Left lung (tissue), 10 donors: Measurements from ENCODE around the gene PPP4C. TPM values are rescaled to one million over a fixed set of nuclear protein-coding genes. Genes with fewer than 3 reads are reported as not detected.
A peak's percentile ranks its signal among the peaks of the same experiment; 100 is the strongest.

Experiments used
- ATAC-seq: fragments of 200-7000 bp; cut with Tn5 transposase; one replicate; pipeline ENCODE4 v1.9.1; 2020; ENCODE audit warnings: moderate library complexity
- DNase-seq, 4 donors: peaks; one replicate each; pipeline ENCODE4 v3.0.0-alpha.2; 2013 to 2020
- H3K27ac ChIP-seq, 2 donors: fragments of 200-600 bp; sonication (generic) in 1 of 2; one replicate each; pipeline versions ENCODE4 v1.5.0 to v1.8.0; 2020 to 2021
- H3K27me3 ChIP-seq, 2 donors: fragments of 200-600 bp; sonication (generic) in 1 of 2; one replicate each; pipeline versions ENCODE4 v1.5.0 to v1.8.0; 2020 to 2021
- H3K36me3 ChIP-seq, 2 donors: fragments of 200-600 bp; sonication (generic) in 1 of 2; one replicate each; pipeline versions ENCODE4 v1.5.0 to v1.8.0; 2020 to 2021
- H3K4me1 ChIP-seq, 2 donors: fragments of 200-600 bp; one replicate each; pipeline ENCODE4 v1.8.0; 2021
- H3K4me3 ChIP-seq, 2 donors: fragments of 200-600 bp; sonication (generic) in 1 of 2; one replicate each; pipeline versions ENCODE4 v1.5.0 to v1.8.0; 2020 to 2021; ENCODE audit warnings: mild to moderate bottlenecking in 1 of 2
- H3K9me3 ChIP-seq, 2 donors: fragments of 200-600 bp; sonication (generic) in 1 of 2; one replicate each; pipeline versions ENCODE4 v1.5.0 to v1.8.0; 2020 to 2021
- CTCF ChIP-seq, 2 donors: fragments of 200-600 bp; sonication (generic) in 1 of 2; IDR thresholded peaks; one replicate each; pipeline versions ENCODE4 v1.5.0 to v1.8.0; 2021; ENCODE audit warnings: antibody characterized with exemption in 2 of 2
- intact Hi-C, 2 donors: fragments of 100-400 bp; cut with DNase I; formaldehyde crosslinking; loops; one replicate each; pipeline versions ENCODE4 v1.11.2 to v1.14.2; 2022
- polyA plus RNA-seq, 6 donors: library from polyadenylated mRNA; unstranded; fragments of 120-200 nt; gene quantifications; one replicate each; pipeline ENCODE4 v1.2.1, GENCODE V29; 2013; ENCODE audit not compliant: insufficient read length in 6 of 6
- total RNA-seq, 2 donors: library from RNA; stranded (reverse); fragmentation: NEBNext Ultra II Directional; extraction: Animal tissue kit (Norgen Biotek cat#: 25700); gene quantifications; one replicate each; pipeline ENCODE4 v1.2.1, GENCODE V29; 2021
- donor health status: DM: no; HTN: yes; CAD: no.
- donor health status: DM: no; HTN: no; CAD: no.

Gene PPP4C
- total and polyA plus RNA-seq, 8 donors = 62.0 to 89.8 (median 76.9) TPM

- DNase-seq (peak in 3 of 4 donors; percentile 26 to 54 (median 49)), ATAC-seq (peak; percentile 49)
- intact Hi-C loops = no loop called here
Measured at GRCh38 chr16:30028438-30029076, 47.2 kb upstream of the PPP4C start.

GRCh38 chr16:30030011-30030685, 45.6 kb upstream of the PPP4C start:
- H3K27ac ChIP-seq = no peak overlapping the region
- no peak for TF ChIP-seq CTCF (IDR thresholded peaks at IDR 0.05)
- no peaks in the 10 kb centered on the region for H3K9me3 ChIP-seq
- DNase-seq (no peak), ATAC-seq (no peak)
- no peak overlapping the region for H3K4me3 ChIP-seq
- H3K36me3 ChIP-seq = no peaks in the 10 kb centered on the region
- H3K27me3 ChIP-seq = peaks cover 34 to 100% of the 10 kb centered on the region in 2 donors
- H3K4me1 ChIP-seq = peaks cover 0 to 9% of the 10 kb centered on the region in 2 donors
- intact Hi-C loops = no loop called here

More at GRCh38 chr16:30028438-30029076, 47.2 kb upstream of the PPP4C start:
- peaks cover 0 to 9% of the 10 kb centered on the region in 2 donors for H3K4me1 ChIP-seq
- TF ChIP-seq CTCF (IDR thresholded peaks at IDR 0.05) = no peak
- H3K27ac ChIP-seq = no peak overlapping the region
- H3K27me3 ChIP-seq = peaks cover 34 to 99% of the 10 kb centered on the region in 2 donors
- H3K9me3 ChIP-seq = no peaks in the 10 kb centered on the region
- no peak overlapping the region for H3K4me3 ChIP-seq
- no peaks in the 10 kb centered on the region for H3K36me3 ChIP-seq

GRCh38 chr16:30030841-30031413, 44.9 kb upstream of the PPP4C start, which contains the start of gene TLCD3B:
Gene TLCD3B, minus strand, starts transcription at chr16:30031271. Its CDS starts 744 bp downstream, at chr16:30030527.
- Histone ChIP-seq H3K36me3 (no peaks in the 10 kb centered on the region), H3K4me3 (no peak within 1 kb of the TSS), H3K9me3 (no peaks in the 10 kb centered on the region), H3K27me3 (peaks cover 34 to 100% of the 10 kb centered on the region in 2 donors), H3K27ac (no peak within 1 kb of the TSS), H3K4me1 (peaks cover 0 to 9% of the 10 kb centered on the region in 2 donors)
- intact Hi-C loops = no loop called here
- ATAC-seq = no peak
- peak in 1 of 4 donors; percentile 76 for DNase-seq
- no peak for TF ChIP-seq CTCF (IDR thresholded peaks at IDR 0.05)

- Histone ChIP-seq H3K36me3 (no peaks in the 10 kb centered on the region), H3K4me1 (peaks cover 0 to 9% of the 10 kb centered on the region in 2 donors), H3K9me3 (no peaks in the 10 kb centered on the region), H3K4me3 (no peak overlapping the region), H3K27me3 (peaks cover 34 to 97% of the 10 kb centered on the region in 2 donors), H3K27ac (no peak overlapping the region)
- no peak for ATAC-seq
- intact Hi-C loops = no loop called here
- peak in 1 of 4 donors; percentile 30 for DNase-seq
- TF ChIP-seq CTCF (IDR thresholded peaks at IDR 0.05) = no peak
Measured at GRCh38 chr16:30031477-30031918, 44.3 kb upstream of the PPP4C start.
